IMR-90 (cell line): Measurements from ENCODE around the gene WFDC8. TPM values are rescaled to one million over a fixed set of nuclear protein-coding genes. Genes with fewer than 3 reads are reported as not detected.

Experiments
- ATAC-seq: fragments of 200-7000 bp; cut with Tn5 transposase; 2 replicates; pipeline ENCODE4 v1.9.1; 2020; ENCODE audit warnings: low read depth, mild to moderate bottlenecking, moderate library complexity
- Bru-seq: library from RNA; stranded (reverse); fragments of 400-500 nt; gene quantifications from one replicate; lab custom pipeline; 2021; lab: Mats Ljungman, UMichigan
- BruChase-seq, 2 experiments: library from RNA; stranded (reverse); fragments of 400-500 nt; gene quantifications; one replicate each; lab custom pipeline; 2021; lab: Mats Ljungman, UMichigan
- BruUV-seq: library from RNA; stranded (reverse); fragments of 400-500 nt; replicated peaks from 2 replicates; lab custom pipeline; 2021; lab: Mats Ljungman, UMichigan
- CTCF ChIA-PET: fragments of 300-600 bp; formaldehyde crosslinking; extraction: SDS; loops from one replicate; lab custom pipeline; 2021; ENCODE audit warnings: antibody characterized with exemption; lab: Yijun Ruan, JAX
- POLR2A ChIA-PET: fragments of 300-600 bp; sonication (Branson Sonifier 250); formaldehyde crosslinking; loops from one replicate; lab custom pipeline; 2022; ENCODE audit warnings: antibody characterized with exemption; ENCODE audit not compliant: unreplicated experiment; lab: Charles Lee
- DNase-seq: peaks from one replicate; pipeline ENCODE4 v3.0.0; 2013
- H2AFZ ChIP-seq: replicated peaks from 2 replicates; pipeline ENCODE3; 2013; ENCODE audit warnings: low read length, mild to moderate bottlenecking; ENCODE audit not compliant: poor library complexity
- H2AK5ac ChIP-seq: 2 replicates; pipeline ENCODE4 v1.6.1; 2013; ENCODE audit warnings: low read depth, low read length, inconsistent platforms
- H2AK9ac ChIP-seq: replicated peaks from 2 replicates; pipeline ENCODE3; 2013; ENCODE audit warnings: mild to moderate bottlenecking, low read depth, low read length, moderate library complexity; ENCODE audit not compliant: poor library complexity
- H2BK120ac ChIP-seq: 2 replicates; pipeline ENCODE4 v1.6.1; 2013; ENCODE audit warnings: low read depth, low read length, inconsistent platforms
- H2BK15ac ChIP-seq: 3 replicates; pipeline ENCODE4 v1.6.1; 2013; ENCODE audit warnings: low read depth, low read length, inconsistent platforms
- H2BK20ac ChIP-seq: 2 replicates; pipeline ENCODE4 v1.6.1; 2013; ENCODE audit warnings: low read depth, mild to moderate bottlenecking, inconsistent platforms, low read length, moderate library complexity
- H2BK5ac ChIP-seq: 2 replicates; pipeline ENCODE4 v1.6.1; 2013; ENCODE audit warnings: mild to moderate bottlenecking, low read depth, low read length, inconsistent platforms; ENCODE audit not compliant: poor library complexity, severe bottlenecking
- H3K14ac ChIP-seq: replicated peaks from 2 replicates; pipeline ENCODE4 v1.6.1; 2013; ENCODE audit warnings: low read depth, low read length, inconsistent platforms
- H3K18ac ChIP-seq: 2 replicates; pipeline ENCODE4 v1.6.1; 2013; ENCODE audit warnings: low read depth, low read length, control low read depth
- H3K23ac ChIP-seq: 2 replicates; pipeline ENCODE4 v1.6.1; 2013; ENCODE audit warnings: low read depth, low read length, inconsistent platforms
- H3K27ac ChIP-seq: 2 replicates; pipeline ENCODE4 v1.5.1; 2013; ENCODE audit warnings: mild to moderate bottlenecking, control low read depth, low read length; ENCODE audit not compliant: insufficient read depth
- H3K27me3 ChIP-seq: 2 replicates; pipeline ENCODE4 v1.6.1; 2013; ENCODE audit warnings: low read length; ENCODE audit not compliant: control insufficient read depth, insufficient read depth
- H3K36me3 ChIP-seq: 2 replicates; pipeline ENCODE4 v1.6.1; 2013; ENCODE audit warnings: low read length, mixed read lengths; ENCODE audit not compliant: control insufficient read depth, insufficient read depth
- H3K4ac ChIP-seq: 2 replicates; pipeline ENCODE4 v1.6.1; 2013; ENCODE audit warnings: low read depth, low read length, inconsistent platforms
- H3K4me1 ChIP-seq: 2 replicates; pipeline ENCODE4 v1.6.1; 2013; ENCODE audit warnings: low read length, mixed read lengths; ENCODE audit not compliant: control insufficient read depth, insufficient read depth
- H3K4me2 ChIP-seq: 2 replicates; pipeline ENCODE4 v1.6.1; 2013; ENCODE audit warnings: low read depth, mild to moderate bottlenecking, control low read depth, low read length, moderate library complexity
- H3K4me3 ChIP-seq: 2 replicates; pipeline ENCODE4 v1.5.1; 2013; ENCODE audit warnings: low read depth, mild to moderate bottlenecking, control low read depth, low read length, moderate library complexity; ENCODE audit not compliant: insufficient read depth
- H3K56ac ChIP-seq: 2 replicates; pipeline ENCODE4 v1.6.1; 2013; ENCODE audit warnings: low read length, inconsistent platforms; ENCODE audit not compliant: insufficient read depth; ENCODE audit errors: extremely low read depth
- H3K79me1 ChIP-seq, 2 experiments: 2 replicates each; pipeline ENCODE4 v1.6.1; 2013; ENCODE audit warnings: low read length in 2 of 2, inconsistent platforms in 1 of 2, low read depth in 1 of 2
- H3K9ac ChIP-seq: 2 replicates; pipeline ENCODE4 v1.6.1; 2013; ENCODE audit warnings: low read depth, low read length, control low read depth
- H3K9me1 ChIP-seq: 2 replicates; pipeline ENCODE4 v1.6.1; 2013; ENCODE audit warnings: low read length, inconsistent platforms; ENCODE audit not compliant: insufficient read depth
- H3K9me3 ChIP-seq: 2 replicates; pipeline ENCODE4 v1.6.1; 2013; ENCODE audit warnings: low read length; ENCODE audit not compliant: control insufficient read depth, insufficient read depth
- H4K20me1 ChIP-seq: 2 replicates; pipeline ENCODE4 v1.6.1; 2013; ENCODE audit warnings: low read length, inconsistent platforms; ENCODE audit not compliant: insufficient read depth
- H4K5ac ChIP-seq: 2 replicates; pipeline ENCODE4 v1.6.1; 2013; ENCODE audit warnings: mild to moderate bottlenecking, low read depth, low read length, control low read depth
- H4K8ac ChIP-seq, 2 experiments: 2 replicates each; pipeline ENCODE4 v1.6.1; 2013; ENCODE audit warnings: low read depth in 2 of 2, low read length in 2 of 2, control low read depth in 1 of 2, inconsistent platforms in 1 of 2
- H4K91ac ChIP-seq: 2 replicates; pipeline ENCODE4 v1.6.1; 2013; ENCODE audit warnings: low read depth, low read length, inconsistent platforms; ENCODE audit not compliant: insufficient read depth
- BHLHE40 ChIP-seq: fragments of 150-350 bp; IDR thresholded peaks from 2 replicates; pipeline ENCODE4 v1.6.1; 2016; ENCODE audit warnings: mild to moderate bottlenecking, low read depth, low read length
- CEBPB ChIP-seq: IDR thresholded peaks from 2 replicates; pipeline ENCODE4 v1.6.1; 2012; ENCODE audit warnings: low read depth, low read length, improper control_type of control experiment
- CHD1 ChIP-seq: IDR thresholded peaks from 2 replicates; pipeline ENCODE4 v1.6.1; 2012; ENCODE audit warnings: low read depth, low read length, improper control_type of control experiment
- FOS ChIP-seq: fragments of 150-350 bp; IDR thresholded peaks from 2 replicates; pipeline ENCODE4 v1.6.1; 2016; ENCODE audit warnings: low read depth, low read length
- MAFK ChIP-seq: IDR thresholded peaks from 2 replicates; pipeline ENCODE4 v1.6.1; 2012; ENCODE audit warnings: low read depth, low read length, improper control_type of control experiment
- MAZ ChIP-seq: IDR thresholded peaks from 2 replicates; pipeline ENCODE4 v1.6.1; 2012; ENCODE audit warnings: low read depth, mild to moderate bottlenecking, low read length, improper control_type of control experiment, moderate library complexity, borderline replicate concordance
- MXI1 ChIP-seq: IDR thresholded peaks from 2 replicates; pipeline ENCODE4 v1.6.1; 2012; ENCODE audit warnings: low read depth, mild to moderate bottlenecking, low read length, moderate library complexity, borderline replicate concordance
- NFE2L2 ChIP-seq: fragments of 150-350 bp; IDR thresholded peaks from 2 replicates; pipeline ENCODE4 v1.6.1; 2016; ENCODE audit warnings: low read depth, mild to moderate bottlenecking, low read length
- POLR2A ChIP-seq: IDR thresholded peaks from 2 replicates; pipeline ENCODE4 v1.6.1; 2012; ENCODE audit warnings: mild to moderate bottlenecking, low read depth, low read length
- RAD21 ChIP-seq: IDR thresholded peaks from 2 replicates; pipeline ENCODE4 v1.6.1; 2012; ENCODE audit warnings: low read length, improper control_type of control experiment
- RCOR1 ChIP-seq: IDR thresholded peaks from 2 replicates; pipeline ENCODE4 v1.6.1; 2012; ENCODE audit warnings: mild to moderate bottlenecking, low read length, improper control_type of control experiment; ENCODE audit not compliant: insufficient replicate concordance
- RFX5 ChIP-seq: IDR thresholded peaks from 2 replicates; pipeline ENCODE4 v1.8.0; 2012; ENCODE audit warnings: low read depth, mild to moderate bottlenecking, low read length, moderate library complexity
- SMC3 ChIP-seq: fragments of 150-350 bp; IDR thresholded peaks from 2 replicates; pipeline ENCODE4 v1.6.1; 2016; ENCODE audit warnings: low read depth, mild to moderate bottlenecking, antibody characterized with exemption, low read length, moderate library complexity
- WGBS, 2 experiments: methylation state at CpG; one replicate each; pipeline versions ENCODE4 v1.1.5 to v1.1.7; 2013; ENCODE audit warnings: missing lambda C conversion rate in 2 of 2; ENCODE audit not compliant: insufficient read length in 1 of 2; ENCODE audit errors: extremely low coverage in 2 of 2; 5-methylcytosine and 5-hydroxymethylcytosine counted together
- dilution Hi-C: fragments of 300-500 bp; cut with HindIII; formaldehyde crosslinking; loops from one replicate; pipeline ENCODE4 v1.14.3; 2018; ENCODE audit warnings: low sequenced_read_pairs; ENCODE audit not compliant: unreplicated experiment
- in situ Hi-C: fragments of 300-500 bp; cut with MboI; formaldehyde crosslinking; loops from 3 replicates; pipeline ENCODE4 v1.14.3; 2019; ENCODE audit warnings: low sequenced_read_pairs, inconsistent platforms, mixed read lengths
- intact Hi-C: fragments of 100-400 bp; cut with micrococcal nuclease; formaldehyde crosslinking; loops from 2 replicates; pipeline ENCODE4 v1.10.0; 2022
- long read RNA-seq: library from polyadenylated mRNA; unstranded; transcript quantifications from one replicate; pipeline ENCODE4 v2.0.0, GENCODE V29; 2021; ENCODE audit not compliant: unreplicated experiment
- polyA plus RNA-seq, 3 experiments: library from polyadenylated mRNA; depleted of rRNA; stranded (reverse); fragments of >200 nt; gene quantifications; 2 replicates each; pipeline ENCODE4 v1.2.3, GENCODE V29; 2012; ENCODE audit warnings: low replicate concordance in 1 of 3
- total RNA-seq: library from RNA; depleted of rRNA; stranded (reverse); fragments of >200 nt; gene quantifications from 2 replicates; pipeline ENCODE4 v1.2.3, GENCODE V29; 2012; rRNA removed
- TF ChIP-seq, protein P1 (sequence below): conservative IDR thresholded peaks from 2 replicates; pipeline ENCODE4 v1.5.1; 2012; ENCODE audit warnings: mild to moderate bottlenecking, low read depth, low read length, improper control_type of control experiment
- TF ChIP-seq, protein P2 (sequence below): fragments of 150-350 bp; IDR thresholded peaks from 2 replicates; pipeline ENCODE4 v1.6.1; 2016; ENCODE audit warnings: low read depth, mild to moderate bottlenecking, low read length, moderate library complexity, borderline replicate concordance
- TF ChIP-seq, protein P3 (sequence below): fragments of 150-350 bp; IDR thresholded peaks from 2 replicates; pipeline ENCODE4 v1.6.1; 2017; ENCODE audit warnings: mild to moderate bottlenecking, antibody characterized with exemption, low read length, low read depth

Gene WFDC8
- total RNA-seq (not detected in 2 replicates), polyA plus RNA-seq (2012; rRNA removed) (not detected in 2 replicates), Bru-seq, nascent RNA (not detected), BruChase-seq, experiment 1, labeled RNA remaining after a 6-hour chase (not detected), BruChase-seq, experiment 2, labeled RNA remaining after a 2-hour chase (not detected)
- not detected in 2 replicates for polyA plus RNA-seq (2012; cell fraction: cytosol; rRNA removed)
- not detected in 2 replicates for polyA plus RNA-seq (2012; cell fraction: nucleus; rRNA removed; ENCODE audit: low replicate concordance)
- long read RNA-seq: 0 reads

DNA sequence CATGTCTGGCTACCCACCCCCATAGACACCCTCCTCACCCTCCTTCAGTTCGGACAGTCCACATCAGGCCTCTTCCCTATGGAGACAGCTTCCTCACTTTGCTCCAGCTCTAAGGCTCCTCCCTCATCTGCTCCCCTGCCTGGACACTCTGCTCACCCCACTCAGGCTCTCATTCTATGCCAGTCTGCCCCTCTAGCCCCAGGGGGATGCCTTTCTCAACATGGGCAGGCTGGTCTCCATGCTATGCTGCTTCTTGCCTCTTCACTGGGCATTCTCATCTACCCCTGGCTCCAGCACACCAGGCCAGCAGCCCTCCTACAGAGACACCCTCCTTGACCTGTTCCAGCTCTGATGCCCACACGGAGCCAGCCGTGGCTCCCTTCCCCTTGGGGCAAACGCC, at the start of gene WFDC8:
Gene WFDC8, minus strand, starts transcription at position 101 of the 400 bp plus-strand sequence. Its CDS starts 37 bp downstream, at position 64.
- Histone ChIP-seq H2AFZ (no peak within 1 kb of the TSS), H4K20me1 (no peaks in the 10 kb centered on the region), H3K4me3 (no peak within 1 kb of the TSS), H3K23ac (no peak within 1 kb of the TSS), H3K9me3 (no peaks in the 10 kb centered on the region), H3K4me2 (no peak within 1 kb of the TSS), H2BK15ac (no peak within 1 kb of the TSS), H3K36me3 (no peaks in the 10 kb centered on the region), H3K27ac (no peak within 1 kb of the TSS), H2BK120ac (no peak within 1 kb of the TSS), H3K27me3 (no peaks in the 10 kb centered on the region), H2AK9ac (no peak within 1 kb of the TSS), H3K18ac (no peak within 1 kb of the TSS), H3K9me1 (no peaks in the 10 kb centered on the region), H3K14ac (no peak within 1 kb of the TSS), H4K5ac (no peak within 1 kb of the TSS), H3K4ac (no peak within 1 kb of the TSS), H2AK5ac (no peak within 1 kb of the TSS), H4K91ac (no peak within 1 kb of the TSS), H3K79me1 (no peaks in the 10 kb centered on the region), H3K9ac (no peak within 1 kb of the TSS), H3K4me1 (no peaks in the 10 kb centered on the region), H3K56ac (no peak within 1 kb of the TSS), H2BK5ac (no peak within 1 kb of the TSS), H4K8ac (no peak within 1 kb of the TSS), H2BK20ac (no peak within 1 kb of the TSS)
- in situ Hi-C loops: no loop called here
- no peak for DNase-seq
- no peak for ATAC-seq
- ChIA-PET POLR2A (no interaction called here), CTCF (no interaction called here)
- TF ChIP-seq CHD1: no peak
- TF ChIP-seq MAZ: no peak
- no peak for TF ChIP-seq RCOR1
- no peak for TF ChIP-seq MXI1
- no peak for TF ChIP-seq CEBPB
- TF ChIP-seq BHLHE40: no peak
- TF ChIP-seq, protein P1, sequence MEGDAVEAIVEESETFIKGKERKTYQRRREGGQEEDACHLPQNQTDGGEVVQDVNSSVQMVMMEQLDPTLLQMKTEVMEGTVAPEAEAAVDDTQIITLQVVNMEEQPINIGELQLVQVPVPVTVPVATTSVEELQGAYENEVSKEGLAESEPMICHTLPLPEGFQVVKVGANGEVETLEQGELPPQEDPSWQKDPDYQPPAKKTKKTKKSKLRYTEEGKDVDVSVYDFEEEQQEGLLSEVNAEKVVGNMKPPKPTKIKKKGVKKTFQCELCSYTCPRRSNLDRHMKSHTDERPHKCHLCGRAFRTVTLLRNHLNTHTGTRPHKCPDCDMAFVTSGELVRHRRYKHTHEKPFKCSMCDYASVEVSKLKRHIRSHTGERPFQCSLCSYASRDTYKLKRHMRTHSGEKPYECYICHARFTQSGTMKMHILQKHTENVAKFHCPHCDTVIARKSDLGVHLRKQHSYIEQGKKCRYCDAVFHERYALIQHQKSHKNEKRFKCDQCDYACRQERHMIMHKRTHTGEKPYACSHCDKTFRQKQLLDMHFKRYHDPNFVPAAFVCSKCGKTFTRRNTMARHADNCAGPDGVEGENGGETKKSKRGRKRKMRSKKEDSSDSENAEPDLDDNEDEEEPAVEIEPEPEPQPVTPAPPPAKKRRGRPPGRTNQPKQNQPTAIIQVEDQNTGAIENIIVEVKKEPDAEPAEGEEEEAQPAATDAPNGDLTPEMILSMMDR: no peak
- TF ChIP-seq FOS: no peak
- TF ChIP-seq, protein P2, sequence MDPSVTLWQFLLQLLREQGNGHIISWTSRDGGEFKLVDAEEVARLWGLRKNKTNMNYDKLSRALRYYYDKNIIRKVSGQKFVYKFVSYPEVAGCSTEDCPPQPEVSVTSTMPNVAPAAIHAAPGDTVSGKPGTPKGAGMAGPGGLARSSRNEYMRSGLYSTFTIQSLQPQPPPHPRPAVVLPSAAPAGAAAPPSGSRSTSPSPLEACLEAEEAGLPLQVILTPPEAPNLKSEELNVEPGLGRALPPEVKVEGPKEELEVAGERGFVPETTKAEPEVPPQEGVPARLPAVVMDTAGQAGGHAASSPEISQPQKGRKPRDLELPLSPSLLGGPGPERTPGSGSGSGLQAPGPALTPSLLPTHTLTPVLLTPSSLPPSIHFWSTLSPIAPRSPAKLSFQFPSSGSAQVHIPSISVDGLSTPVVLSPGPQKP: no peak
- TF ChIP-seq SMC3: no peak
- no peak for TF ChIP-seq POLR2A
- TF ChIP-seq RAD21: no peak
- no peak for TF ChIP-seq MAFK
- TF ChIP-seq, protein P3, sequence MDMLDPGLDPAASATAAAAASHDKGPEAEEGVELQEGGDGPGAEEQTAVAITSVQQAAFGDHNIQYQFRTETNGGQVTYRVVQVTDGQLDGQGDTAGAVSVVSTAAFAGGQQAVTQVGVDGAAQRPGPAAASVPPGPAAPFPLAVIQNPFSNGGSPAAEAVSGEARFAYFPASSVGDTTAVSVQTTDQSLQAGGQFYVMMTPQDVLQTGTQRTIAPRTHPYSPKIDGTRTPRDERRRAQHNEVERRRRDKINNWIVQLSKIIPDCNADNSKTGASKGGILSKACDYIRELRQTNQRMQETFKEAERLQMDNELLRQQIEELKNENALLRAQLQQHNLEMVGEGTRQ: no peak
- TF ChIP-seq RFX5: no peak
- no peak for TF ChIP-seq NFE2L2
- no TSS peak for BruUV-seq
- WGBS, 2 experiments: 18% methylated on average over 1 of the region's 4 CpGs; no CpG with 5 or more reads in 1 of the 2 experiments
- dilution Hi-C loops: no loop called here
- intact Hi-C loops: loop anchor here (5.0 kb wide), 1 partner anchor 267 kb away; no protein-coding TSS in a partner anchor
